Liver (tissue), 9 donors: ENCODE results near the gene EXOC4. TPM values are rescaled to one million over a fixed set of nuclear protein-coding genes. Genes with fewer than 3 reads are reported as not detected.
"Not testable (repeated sequence)": the region's sequence is repeated elsewhere in the genome, so short reads cannot be mapped to it uniquely, and the experiment has no call there.

Source experiments
- DNase-seq: peaks from one replicate; pipeline ENCODE4 v3.0.0-alpha.2; 2017; ENCODE audit warnings: low spot score
- H3K27ac ChIP-seq, 2 donors: one replicate each; pipeline ENCODE4 v1.7.0; 2013; ENCODE audit warnings: inconsistent platforms in 2 of 2, low read length in 2 of 2, control low read depth in 1 of 2, low read depth in 1 of 2, mild to moderate bottlenecking in 1 of 2
- H3K27me3 ChIP-seq, 4 donors: one replicate each; pipeline versions ENCODE4 v1.6.1 to v1.7.0; 2013; ENCODE audit warnings: low read length in 3 of 4, inconsistent platforms in 1 of 4, mild to moderate bottlenecking in 1 of 4, moderate library complexity in 1 of 4; ENCODE audit not compliant: control insufficient read depth in 4 of 4, insufficient read depth in 4 of 4
- H3K36me3 ChIP-seq, 4 donors: one replicate each; pipeline versions ENCODE4 v1.6.1 to v1.7.0; 2013; ENCODE audit warnings: low read length in 3 of 4, mild to moderate bottlenecking in 3 of 4, low read depth in 1 of 4, moderate library complexity in 1 of 4; ENCODE audit not compliant: control insufficient read depth in 4 of 4, insufficient read depth in 3 of 4
- H3K4me1 ChIP-seq, 4 donors: one replicate each; pipeline versions ENCODE4 v1.6.1 to v1.7.0; 2013; ENCODE audit warnings: low read length in 3 of 4, mild to moderate bottlenecking in 3 of 4, moderate library complexity in 1 of 4; ENCODE audit not compliant: control insufficient read depth in 4 of 4, insufficient read depth in 4 of 4
- H3K4me3 ChIP-seq, 3 donors: one replicate each; pipeline versions ENCODE4 v1.6.1 to v1.7.0; 2013; ENCODE audit warnings: low read length in 3 of 3, control low read depth in 1 of 3, low read depth in 1 of 3, mild to moderate bottlenecking in 1 of 3
- H3K9ac ChIP-seq, 2 donors: one replicate each; pipeline ENCODE4 v1.7.0; 2013; ENCODE audit warnings: low read length in 2 of 2, mild to moderate bottlenecking in 2 of 2, moderate library complexity in 2 of 2, control low read depth in 1 of 2, low read depth in 1 of 2
- H3K9me3 ChIP-seq, 4 donors: one replicate each; pipeline versions ENCODE4 v1.6.1 to v1.7.0; 2013; ENCODE audit warnings: low read length in 3 of 4; ENCODE audit not compliant: control insufficient read depth in 4 of 4
- CTCF ChIP-seq: fragments of 150-350 bp; IDR thresholded peaks from 2 replicates; pipeline ENCODE4 v1.5.1; 2017; ENCODE audit warnings: improper control_type of control experiment, low read depth, low read length; ENCODE audit not compliant: missing input control
- GABPA ChIP-seq, 2 donors: IDR thresholded peaks in 1 of 2; conservative IDR thresholded peaks in 1 of 2; 2 replicates each; pipeline ENCODE4 v1.6.1; 2016; ENCODE audit warnings: antibody characterized with exemption in 2 of 2, mild to moderate bottlenecking in 1 of 2, moderate library complexity in 1 of 2
- HNF4G ChIP-seq: IDR thresholded peaks from 2 replicates; pipeline ENCODE4 v1.6.1; 2016; ENCODE audit warnings: antibody characterized with exemption
- JUND ChIP-seq, 2 donors: IDR thresholded peaks; 2 replicates each; pipeline ENCODE4 v1.6.1; 2016; ENCODE audit warnings: antibody characterized with exemption in 2 of 2
- MAX ChIP-seq: IDR thresholded peaks from 2 replicates; pipeline ENCODE4 v1.6.1; 2016; ENCODE audit warnings: antibody characterized with exemption
- NR2F2 ChIP-seq: IDR thresholded peaks from 2 replicates; pipeline ENCODE4 v1.6.1; 2016; ENCODE audit warnings: antibody characterized with exemption
- SP1 ChIP-seq: IDR thresholded peaks from 2 replicates; pipeline ENCODE4 v1.6.1; 2018; ENCODE audit warnings: antibody characterized with exemption, mild to moderate bottlenecking
- TAF1 ChIP-seq: conservative IDR thresholded peaks from 2 replicates; pipeline ENCODE4 v1.6.1; 2016; ENCODE audit warnings: antibody characterized with exemption, mild to moderate bottlenecking
- WGBS: extraction: QIAGEN DNeasy Blood & Tissue Kit; methylation state at CpG from one replicate; pipeline ENCODE4 v1.1.7; 2013; 5-methylcytosine and 5-hydroxymethylcytosine counted together
- polyA plus RNA-seq, 2 donors: library from polyadenylated mRNA; stranded (reverse) in 1 of 2; unstranded in 1 of 2; fragments of 200-250 nt in 1 of 2; fragments of >200 nt in 1 of 2; fragmentation: Nextera tagmentation in 1 of 2; extraction: Ambion mirVana in 1 of 2; gene quantifications; one replicate each; pipeline versions ENCODE4 v1.2.1 to v1.2.3, GENCODE V29; 2013 to 2015
- total RNA-seq, 2 donors: library from RNA; depleted of rRNA; stranded (reverse); fragments of >200 nt; gene quantifications; one replicate each; pipeline ENCODE4 v1.2.3, GENCODE V29; 2014
- donor health status: healthy.
- donor health status: healthy.
- donor health status: healthy.
- donor health status: healthy.
- donor health status: healthy.

The EXOC4 gene
- total and polyA plus RNA-seq, 4 donors = 9.5 to 55.9 (median 23.6) TPM

- H3K36me3 ChIP-seq = no peaks in the 10 kb centered on the region
- no peak overlapping the region for H3K9ac ChIP-seq
- no peak for DNase-seq
- H3K27me3 ChIP-seq = no peaks in the 10 kb centered on the region
- H3K27ac ChIP-seq = no peak overlapping the region
- H3K4me1 ChIP-seq = no peaks in the 10 kb centered on the region
- H3K4me3 ChIP-seq = no peak overlapping the region
- no peaks in the 10 kb centered on the region for H3K9me3 ChIP-seq
- 98% methylated on average over 4 of the region's 4 CpGs for WGBS
- TF ChIP-seq CTCF (no peak), HNF4G (no peak)
Observed at GRCh38 chr7:133777701-133778100, 524.8 kb downstream of the EXOC4 start.

- Histone ChIP-seq H3K27ac (no peak overlapping the region), H3K27me3 (no peaks in the 10 kb centered on the region), H3K4me1 (no peaks in the 10 kb centered on the region), H3K4me3 (no peak overlapping the region), H3K9ac (no peak overlapping the region), H3K36me3 (no peaks in the 10 kb centered on the region), H3K9me3 (no peaks in the 10 kb centered on the region)
- DNase-seq = no peak
- WGBS = 96% methylated on average over 5 of the region's 5 CpGs
- TF ChIP-seq SP1 = no peak
- TF ChIP-seq NR2F2 = no peak
- TF ChIP-seq MAX = no peak
- no peak for TF ChIP-seq HNF4G
- no peak for TF ChIP-seq JUND (IDR thresholded peaks at IDR 0.05)
- TF ChIP-seq GABPA (IDR thresholded peaks at IDR 0.05 in 1 of 2, conservative IDR thresholded peaks at IDR 0.05 in 1 of 2) = no peak
- no peak for TF ChIP-seq CTCF
- TF ChIP-seq TAF1 = no peak
Observed at GRCh38 chr7:133778472-133778871, 525.6 kb downstream of the EXOC4 start.

- H3K27ac ChIP-seq, H3K9me3 ChIP-seq, DNase-seq, H3K27me3 ChIP-seq, H3K9ac ChIP-seq, H3K36me3 ChIP-seq, H3K4me1 ChIP-seq, H3K4me3 ChIP-seq: not testable (repeated sequence)
- WGBS = 98% methylated on average over 4 of the region's 4 CpGs
Observed at GRCh38 chr7:133779538-133779937, 526.7 kb downstream of the EXOC4 start.

GRCh38 chr7:133780912-133781311, 528.0 kb downstream of the EXOC4 start:
- Histone ChIP-seq H3K27me3 (no peaks in the 10 kb centered on the region), H3K4me3 (no peak overlapping the region), H3K36me3 (no peaks in the 10 kb centered on the region), H3K27ac (no peak overlapping the region), H3K9ac (no peak overlapping the region), H3K4me1 (no peaks in the 10 kb centered on the region), H3K9me3 (no peaks in the 10 kb centered on the region)
- no peak for TF ChIP-seq GABPA (IDR thresholded peaks at IDR 0.05 in 1 of 2, conservative IDR thresholded peaks at IDR 0.05 in 1 of 2)
- TF ChIP-seq TAF1 = no peak
- DNase-seq = no peak
- WGBS = 51% methylated on average over 2 of the region's 2 CpGs
